GM13977 (cell line): Measurements from ENCODE around the gene SENP1.

Experiments
- DNase-seq: peaks from one replicate; pipeline ENCODE4 v3.0.0; 2012; ENCODE audit warnings: low spot score
- CTCF ChIP-seq: IDR thresholded peaks from 2 replicates; pipeline ENCODE4 v1.5.1; 2012; ENCODE audit warnings: mild to moderate bottlenecking, control low read depth; ENCODE audit not compliant: insufficient read depth; ENCODE audit errors: extremely low read depth, missing control alignments
- in situ Hi-C: fragments of 300-500 bp; cut with MboI; formaldehyde crosslinking; loops from one replicate; pipeline ENCODE4 v1.12.0; 2022; ENCODE audit warnings: low sequenced_read_pairs, low pct_unique_long_range_greater_than_20kb, mixed read lengths, inconsistent platforms; ENCODE audit not compliant: unreplicated experiment

The SENP1 gene

GRCh38 chr12:48105867-48106680 is at the start of gene SENP1:
Gene SENP1, minus strand, starts transcription at chr12:48106079. Its CDS starts 4,607 bp downstream, at chr12:48101472.
- no peak for TF ChIP-seq CTCF
- in situ Hi-C loops: no loop called here
- peak; percentile 87 for DNase-seq

- no peak for DNase-seq
- no peak for TF ChIP-seq CTCF
- in situ Hi-C loops: loop anchor here (25.0 kb wide), 1 partner anchor 414 kb away; the partner anchor contains the start of gene ENDOU
Observed at GRCh38 chr12:48151103-48151771, 45.4 kb upstream of the SENP1 start.

- in situ Hi-C loops: no loop called here
- TF ChIP-seq CTCF: no peak
- DNase-seq: no peak
Observed at GRCh38 chr12:48145981-48146380, 40.1 kb upstream of the SENP1 start.

GRCh38 chr12:48143898-48144297 is 38.0 kb upstream of the SENP1 start:
- DNase-seq: no peak
- no peak for TF ChIP-seq CTCF

GRCh38 chr12:48142818-48143674 is 37.2 kb upstream of the SENP1 start:
- no peak for DNase-seq
- no peak for TF ChIP-seq CTCF
- in situ Hi-C loops: no loop called here

More at GRCh38 chr12:48143898-48144297, 38.0 kb upstream of the SENP1 start:
- in situ Hi-C loops: no loop called here

- TF ChIP-seq CTCF: no peak
- in situ Hi-C loops: no loop called here
- DNase-seq: no peak
Observed at GRCh38 chr12:48135027-48135426, 29.1 kb upstream of the SENP1 start.
